H1 (cell line): ENCODE measurements around the gene HIPK3. TPM values are rescaled to one million over a fixed set of nuclear protein-coding genes. Genes with fewer than 3 reads are reported as not detected.

ENCODE experiments used
- CTCF ChIA-PET: fragments of 300-600 bp; sonication (Branson Sonifier 250); formaldehyde crosslinking; loops from one replicate; lab custom pipeline; 2021; ENCODE audit not compliant: partially characterized antibody; lab: Charles Lee
- POLR2A ChIA-PET: fragments of 300-600 bp; sonication (Branson Sonifier 250); formaldehyde crosslinking; loops from one replicate; lab custom pipeline; 2021; ENCODE audit warnings: inconsistent platforms; ENCODE audit not compliant: partially characterized antibody; lab: Charles Lee
- DNase-seq, 2 experiments: peaks; one replicate each; pipeline versions ENCODE4 v3.0.0 to v3.0.0-alpha.2; 2010 to 2022; ENCODE audit warnings: low spot score in 2 of 2, low read depth in 1 of 2, mixed read lengths in 1 of 2
- FAIRE-seq: peaks from 2 replicates; lab custom pipeline; 2011; peaks lifted over from hg19 to GRCh38; lab: Jason Lieb, UNC
- H2AFZ ChIP-seq: 2 replicates; pipeline ENCODE4 v1.8.1; 2012; ENCODE audit warnings: low read length, inconsistent platforms
- H2AK5ac ChIP-seq: 2 replicates; pipeline ENCODE4 v1.6.1; 2013; ENCODE audit warnings: low read depth, low read length
- H2BK120ac ChIP-seq: replicated peaks from 2 replicates; pipeline ENCODE3; 2013; ENCODE audit warnings: low read depth, low read length, inconsistent platforms
- H2BK12ac ChIP-seq: 2 replicates; pipeline ENCODE4 v1.6.1; 2013; ENCODE audit warnings: low read depth, low read length
- H2BK15ac ChIP-seq: 2 replicates; pipeline ENCODE4 v1.6.1; 2013; ENCODE audit warnings: low read length
- H2BK20ac ChIP-seq: 2 replicates; pipeline ENCODE4 v1.6.1; 2013; ENCODE audit warnings: low read length
- H2BK5ac ChIP-seq: 2 replicates; pipeline ENCODE4 v1.6.1; 2013; ENCODE audit warnings: low read depth, low read length
- H3K14ac ChIP-seq: 2 replicates; pipeline ENCODE4 v1.6.1; 2013; ENCODE audit warnings: inconsistent platforms; ENCODE audit not compliant: insufficient read length
- H3K18ac ChIP-seq: 2 replicates; pipeline ENCODE4 v1.6.1; 2013; ENCODE audit warnings: low read length; ENCODE audit errors: extremely low read depth
- H3K23ac ChIP-seq: 2 replicates; pipeline ENCODE4 v1.6.1; 2013; ENCODE audit warnings: inconsistent platforms; ENCODE audit not compliant: insufficient read length
- H3K23me2 ChIP-seq: 2 replicates; pipeline ENCODE4 v1.6.1; 2013; ENCODE audit warnings: low read depth, low read length
- H3K27ac ChIP-seq: 2 replicates; pipeline ENCODE4 v1.6.1; 2011; ENCODE audit warnings: low read depth, low read length, inconsistent platforms
- H3K27me3 ChIP-seq, 4 experiments: replicated peaks in 1 of 4; 1 replicate in 1 of 4; 2 replicates in 3 of 4; pipeline versions ENCODE4 v1.6.1 to v1.8.1; 2011 to 2013; ENCODE audit warnings: low read length in 3 of 4, mild to moderate bottlenecking in 3 of 4, inconsistent platforms in 2 of 4, mixed read lengths in 2 of 4, moderate library complexity in 1 of 4; ENCODE audit not compliant: control insufficient read depth in 3 of 4, insufficient read depth in 3 of 4; ENCODE audit errors: extremely low read depth in 1 of 4
- H3K36me3 ChIP-seq, 4 experiments: 2 replicates each; pipeline versions ENCODE4 v1.6.1 to v1.8.1; 2011 to 2013; ENCODE audit warnings: mild to moderate bottlenecking in 4 of 4, low read length in 3 of 4, moderate library complexity in 2 of 4, control low read depth in 1 of 4, inconsistent platforms in 1 of 4; ENCODE audit not compliant: insufficient read depth in 4 of 4, control insufficient read depth in 2 of 4
- H3K4ac ChIP-seq: replicated peaks from 2 replicates; pipeline ENCODE3; 2013; ENCODE audit warnings: low read length, low read depth, mixed read lengths, inconsistent platforms; ENCODE audit not compliant: insufficient read length
- H3K4me1 ChIP-seq, 4 experiments: replicated peaks in 1 of 4; 1 replicate in 1 of 4; 2 replicates in 3 of 4; pipeline versions ENCODE4 v1.6.1 to v1.8.1; 2011 to 2013; ENCODE audit warnings: low read length in 3 of 4, inconsistent platforms in 2 of 4, mixed read lengths in 1 of 4; ENCODE audit not compliant: insufficient read depth in 4 of 4, control insufficient read depth in 3 of 4
- H3K4me2 ChIP-seq, 2 experiments: 2 replicates each; pipeline versions ENCODE4 v1.6.1 to v1.8.1; 2011 to 2013; ENCODE audit warnings: low read depth in 2 of 2, low read length in 2 of 2, control low read depth in 1 of 2, inconsistent platforms in 1 of 2, mild to moderate bottlenecking in 1 of 2; ENCODE audit not compliant: insufficient read depth in 1 of 2
- H3K4me3 ChIP-seq, 4 experiments: fragments of 200-600, 300-600 bp in 1 of 4; sonication (generic), shearing (Covaris generic), sonication (Bioruptor Twin) in 1 of 4; 2 replicates each; pipeline versions ENCODE4 v1.5.1 to v1.8.1; 2011 to 2016; ENCODE audit warnings: low read length in 4 of 4, low read depth in 3 of 4, control low read depth in 2 of 4, inconsistent platforms in 2 of 4, mild to moderate bottlenecking in 2 of 4, mixed read lengths in 1 of 4, moderate library complexity in 1 of 4; ENCODE audit not compliant: insufficient read depth in 2 of 4; ENCODE audit errors: extremely low read depth in 1 of 4
- H3K56ac ChIP-seq: replicated peaks from 2 replicates; pipeline ENCODE3; 2013; ENCODE audit warnings: low read depth, mild to moderate bottlenecking, mixed read lengths, low read length, inconsistent platforms; ENCODE audit not compliant: insufficient read length
- H3K79me1 ChIP-seq: 2 replicates; pipeline ENCODE4 v1.6.1; 2013; ENCODE audit warnings: low read depth, low read length, control low read depth
- H3K79me2 ChIP-seq, 2 experiments: 2 replicates each; pipeline versions ENCODE4 v1.6.1 to v1.8.1; 2012 to 2013; ENCODE audit warnings: low read length in 2 of 2, mild to moderate bottlenecking in 2 of 2, inconsistent platforms in 1 of 2; ENCODE audit not compliant: insufficient read depth in 2 of 2, control insufficient read depth in 1 of 2
- H3K9ac ChIP-seq, 4 experiments: replicated peaks in 1 of 4; 1 replicate in 1 of 4; 2 replicates in 3 of 4; pipeline versions ENCODE4 v1.6.1 to v1.8.1; 2011 to 2013; ENCODE audit warnings: low read depth in 3 of 4, low read length in 3 of 4, control low read depth in 2 of 4, mild to moderate bottlenecking in 2 of 4, moderate library complexity in 2 of 4, inconsistent platforms in 1 of 4; ENCODE audit errors: extremely low read depth in 1 of 4
- H3K9me3 ChIP-seq, 2 experiments: 2 replicates each; pipeline versions ENCODE4 v1.6.1 to v1.8.1; 2012 to 2013; ENCODE audit warnings: mild to moderate bottlenecking in 2 of 2, moderate library complexity in 2 of 2, control low read depth in 1 of 2, inconsistent platforms in 1 of 2, low read depth in 1 of 2, low read length in 1 of 2, mixed read lengths in 1 of 2; ENCODE audit not compliant: insufficient read depth in 2 of 2
- H4K20me1 ChIP-seq, 2 experiments: replicated peaks in 1 of 2; 2 replicates each; pipeline versions ENCODE3 to v1.8.1; 2011 to 2013; ENCODE audit warnings: inconsistent platforms in 2 of 2, low read length in 2 of 2, mild to moderate bottlenecking in 1 of 2; ENCODE audit not compliant: insufficient read depth in 2 of 2, control insufficient read depth in 1 of 2
- H4K5ac ChIP-seq: 2 replicates; pipeline ENCODE4 v1.6.1; 2013; ENCODE audit warnings: low read length, low read depth, mixed read lengths, inconsistent platforms; ENCODE audit not compliant: insufficient read length
- H4K8ac ChIP-seq: 2 replicates; pipeline ENCODE4 v1.8.0; 2013; ENCODE audit warnings: mild to moderate bottlenecking, moderate library complexity, low read length, inconsistent platforms; ENCODE audit not compliant: insufficient read depth; ENCODE audit errors: extremely low read depth
- H4K91ac ChIP-seq: replicated peaks from 2 replicates; pipeline ENCODE3; 2013; ENCODE audit warnings: low read length, mixed read lengths, inconsistent platforms; ENCODE audit not compliant: insufficient read length
- CHD2 ChIP-seq: IDR thresholded peaks from 2 replicates; pipeline ENCODE4 v1.6.1; 2012; ENCODE audit warnings: low read length, improper control_type of control experiment
- HDAC2 ChIP-seq, 2 experiments: fragments of 300-600 bp in 1 of 2; sonication (generic) in 1 of 2; IDR thresholded peaks; 2 replicates each; pipeline ENCODE4 v1.6.1; 2011 to 2012; ENCODE audit warnings: low read depth in 2 of 2, low read length in 2 of 2, mild to moderate bottlenecking in 2 of 2, moderate library complexity in 2 of 2, borderline replicate concordance in 1 of 2, inconsistent platforms in 1 of 2
- POLR2AphosphoS5 ChIP-seq: IDR thresholded peaks from 2 replicates; pipeline ENCODE4 v1.6.1; 2011; ENCODE audit warnings: low read depth, low read length
- POU5F1 ChIP-seq: IDR thresholded peaks from 2 replicates; pipeline ENCODE4 v1.6.1; 2011; ENCODE audit warnings: low read depth, mild to moderate bottlenecking, low read length, moderate library complexity
- TAF1 ChIP-seq: IDR thresholded peaks from 2 replicates; pipeline ENCODE4 v1.6.1; 2011; ENCODE audit warnings: mild to moderate bottlenecking, low read depth, low read length
- USF2 ChIP-seq: IDR thresholded peaks from 2 replicates; pipeline ENCODE4 v1.6.1; 2011; ENCODE audit warnings: low read length, improper control_type of control experiment
- WGBS, 2 experiments: shearing (Covaris generic) in 1 of 2; methylation state at CpG; one replicate each; pipeline versions ENCODE4 v1.1.6 to v1.1.7; 2013 to 2015; ENCODE audit warnings: low lambda C conversion rate in 2 of 2, mixed read lengths in 2 of 2, inconsistent platforms in 1 of 2, low coverage in 1 of 2, missing lambda C conversion rate in 1 of 2; ENCODE audit not compliant: insufficient replicate concordance in 2 of 2, insufficient coverage in 1 of 2, insufficient read length in 1 of 2; ENCODE audit errors: extremely low coverage in 1 of 2, missing lambda C conversion rate in 1 of 2; 5-methylcytosine and 5-hydroxymethylcytosine counted together
- polyA plus RNA-seq, 7 experiments: library from polyadenylated mRNA; depleted of rRNA in 3 of 7; stranded (reverse) in 5 of 7; unstranded in 2 of 7; fragments of >200 nt in 5 of 7; fragments of 200-250 nt in 2 of 7; gene quantifications; 1 replicate in 5 of 7; 2 replicates in 1 of 7; 4 replicates in 1 of 7; pipeline versions ENCODE4 v1.2.1 to v1.2.3, GENCODE V29; 2011 to 2013; ENCODE audit warnings: missing spikeins in 2 of 7, mixed read lengths in 2 of 7
- total RNA-seq: library from RNA; stranded (reverse); fragmentation: NEBNext Ultra II Directional; extraction: Animal tissue kit (Norgen Biotek cat#: 25700); gene quantifications from 2 replicates; pipeline ENCODE4 v1.2.1, GENCODE V29; 2021
- TF ChIP-seq, protein P1 (sequence below): IDR thresholded peaks from 2 replicates; pipeline ENCODE4 v1.6.1; 2011; ENCODE audit warnings: low read depth, mild to moderate bottlenecking, low read length; ENCODE audit not compliant: insufficient read depth

HIPK3 gene
- total and polyA plus RNA-seq, 2 of the 8 experiments (the other 6 are each of a cell fraction or from before 2014, with no cell fraction given): 5.0 to 22.3 TPM

DNA sequence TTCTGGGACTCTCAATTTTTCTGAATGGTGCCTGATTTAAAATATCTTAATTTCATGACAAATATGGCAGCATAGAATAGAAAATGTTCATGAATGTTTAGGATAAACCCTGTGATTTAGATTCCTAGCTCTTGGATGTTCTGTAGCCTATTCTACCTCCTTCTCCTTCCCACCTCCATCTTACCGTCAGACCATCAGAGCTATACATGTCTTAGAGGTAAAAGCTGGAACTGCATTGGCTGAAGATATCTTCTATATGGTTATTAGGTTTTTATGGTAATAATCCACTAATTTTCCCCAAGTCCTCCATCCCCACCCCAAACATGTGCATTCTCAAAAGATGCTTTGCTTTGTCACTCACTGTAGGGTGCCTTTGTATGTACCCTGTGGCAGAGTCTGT, 49.0 kb upstream of the HIPK3 start:
- Histone ChIP-seq H2BK12ac (no peak overlapping the region), H4K91ac (no peak overlapping the region), H3K27ac (no peak overlapping the region), H4K5ac (no peak overlapping the region), H3K23me2 (no peaks in the 10 kb centered on the region), H2AFZ (no peak overlapping the region), H3K4me3 (no peak overlapping the region), H3K79me2 (no peaks in the 10 kb centered on the region), H4K20me1 (no peaks in the 10 kb centered on the region), H2AK5ac (no peak overlapping the region), H3K4ac (no peak overlapping the region), H2BK15ac (no peak overlapping the region), H4K8ac (no peak overlapping the region), H3K79me1 (no peaks in the 10 kb centered on the region), H3K4me1 (no peaks in the 10 kb centered on the region), H3K27me3 (no peaks in the 10 kb centered on the region; a peak in 1 of 7 replicates), H2BK20ac (no peak overlapping the region), H3K9me3 (no peaks in the 10 kb centered on the region), H2BK120ac (no peak overlapping the region), H3K9ac (no peak overlapping the region), H2BK5ac (no peak overlapping the region), H3K18ac (no peak overlapping the region), H3K14ac (no peak overlapping the region), H3K36me3 (no peaks in the 10 kb centered on the region), H3K56ac (no peak overlapping the region), H3K23ac (no peak overlapping the region), H3K4me2 (no peak overlapping the region)
- POLR2A ChIA-PET: interaction anchor here (1.3 kb wide), 1 partner anchor 10 kb away, joined by 3 read pairs; no protein-coding TSS in a partner anchor
- DNase-seq (no peak), FAIRE-seq (no peak)
- CTCF ChIA-PET: interaction anchor here (0.6 to 2.0 kb wide), 7 partner anchors 12 to 480 kb away, joined by 3 to 6 read pairs (median 3); no protein-coding TSS in a partner anchor
- 88% methylated on average over 1 of the region's 1 CpG; no CpG with 5 or more reads in 1 of the 2 experiments for WGBS, 2 experiments
- no peak for TF ChIP-seq USF2
- TF ChIP-seq TAF1: no peak
- TF ChIP-seq POU5F1: no peak
- TF ChIP-seq POLR2AphosphoS5: no peak
- no peak for TF ChIP-seq HDAC2 (IDR thresholded peaks at IDR 0.05; ENCODE audit: borderline replicate concordance in 1 of 2, low read depth in 2 of 2, low read length in 2 of 2)
- no peak for TF ChIP-seq CHD2
- TF ChIP-seq, protein P1, sequence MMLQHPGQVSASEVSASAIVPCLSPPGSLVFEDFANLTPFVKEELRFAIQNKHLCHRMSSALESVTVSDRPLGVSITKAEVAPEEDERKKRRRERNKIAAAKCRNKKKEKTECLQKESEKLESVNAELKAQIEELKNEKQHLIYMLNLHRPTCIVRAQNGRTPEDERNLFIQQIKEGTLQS: no peak
